SW480 (cell line): Measurements from ENCODE around the gene FGD1.

Experiments used
- DNase-seq: peaks from one replicate; pipeline ENCODE4 v3.0.0-alpha.2; 2016; ENCODE audit warnings: low spot score

Gene FGD1

DNA sequence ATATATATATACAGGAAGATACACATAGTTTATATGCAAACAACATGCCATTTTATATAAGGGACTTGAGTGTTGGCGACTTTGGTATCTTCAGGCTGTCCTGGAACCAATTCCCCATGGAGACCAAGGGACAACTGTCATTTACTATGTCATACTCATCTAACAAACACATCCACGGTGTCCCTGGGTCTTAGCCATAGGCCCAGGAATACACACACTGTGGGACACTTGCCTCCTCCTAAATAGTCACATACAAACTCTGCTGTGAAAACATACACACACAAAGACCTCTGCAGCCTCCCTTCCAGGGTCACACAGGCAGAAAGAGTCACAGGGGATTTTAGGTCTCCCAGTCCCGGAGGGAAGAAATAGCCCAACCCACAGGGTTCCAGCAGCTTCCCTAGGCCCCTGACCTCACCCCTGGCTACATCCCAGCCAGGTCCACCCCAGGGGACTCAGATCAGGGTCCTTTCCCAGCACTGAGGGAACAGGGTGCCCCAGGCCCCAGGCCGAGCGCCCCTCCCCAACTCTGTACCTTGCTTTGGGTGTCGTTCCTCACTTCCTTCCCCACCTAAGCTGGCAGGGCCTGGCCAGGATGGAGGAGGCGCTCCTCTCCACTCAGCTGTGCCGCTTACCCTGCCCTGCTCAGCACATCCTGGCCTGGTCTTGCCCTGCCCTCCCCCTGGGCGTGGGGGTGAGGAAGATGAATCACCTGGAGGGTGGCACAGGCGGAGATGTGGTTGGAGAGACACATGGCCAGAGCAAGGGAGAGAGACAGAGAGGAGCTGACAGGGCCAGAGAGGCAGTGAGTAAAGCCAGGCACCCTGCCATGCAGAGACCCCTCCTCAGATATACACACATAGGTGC, 21.8 kb downstream of the FGD1 start:
- peak; percentile 61 for DNase-seq

DNA sequence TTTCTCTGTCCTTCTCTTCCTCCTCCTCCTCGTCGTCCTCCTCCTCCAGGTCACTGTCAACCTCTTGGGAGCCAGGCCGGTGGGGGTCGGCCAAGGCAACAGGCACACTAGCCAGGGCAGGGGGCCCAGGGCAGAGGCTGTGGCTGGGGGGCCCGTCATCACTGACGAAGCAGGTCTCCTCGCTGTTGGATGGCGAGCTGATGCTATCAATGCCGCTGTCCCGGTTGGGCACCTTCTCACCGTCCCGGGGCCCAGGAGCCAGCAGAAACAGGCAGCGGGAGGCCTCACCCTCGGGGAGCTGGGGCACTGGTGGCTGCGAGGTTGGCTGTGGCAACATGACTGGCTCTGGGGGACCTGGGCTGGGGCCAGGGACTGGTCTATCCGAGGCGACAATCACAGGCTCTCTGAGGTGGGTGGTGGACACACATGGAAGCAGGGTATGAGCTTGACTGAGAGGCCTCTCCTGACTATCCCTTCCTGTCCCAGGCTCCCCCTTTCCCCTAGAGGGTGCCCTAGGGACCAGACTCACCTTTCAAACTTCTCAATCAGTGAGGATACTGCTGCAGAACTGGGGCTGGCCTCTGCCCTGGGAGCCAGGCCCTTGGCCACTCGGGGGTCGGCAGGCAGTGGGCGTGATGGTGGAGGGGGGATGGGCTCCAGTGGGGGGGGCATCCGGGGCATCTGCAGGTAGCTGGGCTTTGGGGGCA, 25.8 kb downstream of the FGD1 start:
- no peak for DNase-seq

DNA sequence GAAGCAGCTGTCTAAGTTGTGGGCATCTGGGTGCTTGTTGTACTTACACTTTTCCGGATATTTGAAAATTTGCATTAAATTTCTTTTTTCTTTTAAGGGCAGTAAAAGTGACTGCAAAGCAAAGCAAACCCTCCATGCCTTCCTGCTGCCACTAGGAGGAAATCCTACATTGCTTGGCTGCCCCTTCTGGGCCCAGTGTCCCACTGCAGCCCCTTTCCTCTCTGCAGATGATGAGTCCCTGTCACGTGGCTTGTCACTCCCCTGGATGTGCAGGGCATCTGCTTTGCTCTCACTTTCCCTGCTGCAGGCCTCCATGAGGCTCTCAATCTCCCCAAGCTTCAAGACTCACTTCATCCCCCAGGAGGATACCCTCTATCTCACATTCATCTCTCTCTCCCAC, 43.1 kb downstream of the FGD1 start:
- DNase-seq: peak; percentile 8

DNA sequence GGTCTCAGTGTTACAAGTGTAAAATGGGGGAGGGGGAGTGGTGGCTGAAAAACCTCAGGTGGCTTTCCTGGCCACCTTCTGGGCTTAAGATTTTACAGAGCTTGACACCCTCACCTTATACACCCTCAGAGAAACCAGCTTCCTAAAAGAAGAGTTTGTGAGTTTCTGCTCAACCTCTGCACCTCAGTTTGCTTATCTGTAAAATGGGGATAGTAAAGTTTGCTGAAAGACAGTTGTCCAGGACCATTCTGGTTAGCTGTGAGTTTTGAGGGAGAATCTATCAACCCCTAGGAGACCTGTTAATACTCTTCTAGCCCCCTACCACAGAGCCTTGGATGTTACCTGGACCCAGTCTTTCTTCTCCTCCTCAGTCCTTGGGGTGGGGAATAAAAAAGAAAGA, 46.1 kb downstream of the FGD1 start:
- DNase-seq: no peak

DNA sequence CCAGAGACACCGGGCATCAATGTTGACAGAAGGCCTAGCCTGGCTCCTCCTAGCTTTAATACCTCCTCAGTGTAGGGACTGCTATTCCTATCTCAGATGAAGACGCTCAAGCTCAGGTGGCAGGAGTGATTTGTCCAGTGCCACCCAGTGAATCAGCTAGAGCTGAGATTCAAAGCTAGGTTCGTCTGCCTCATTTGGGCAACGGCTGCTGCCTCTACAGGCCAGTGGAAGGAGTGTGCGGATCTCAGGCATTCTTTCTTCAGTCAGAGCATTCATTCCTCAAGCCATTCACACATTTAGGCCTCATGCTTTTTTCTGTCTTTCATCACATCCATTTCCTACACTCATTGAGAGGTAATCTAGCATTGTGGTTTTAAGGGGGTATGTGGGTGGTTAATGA, 48.6 kb downstream of the FGD1 start:
- DNase-seq: peak; percentile 4

DNA sequence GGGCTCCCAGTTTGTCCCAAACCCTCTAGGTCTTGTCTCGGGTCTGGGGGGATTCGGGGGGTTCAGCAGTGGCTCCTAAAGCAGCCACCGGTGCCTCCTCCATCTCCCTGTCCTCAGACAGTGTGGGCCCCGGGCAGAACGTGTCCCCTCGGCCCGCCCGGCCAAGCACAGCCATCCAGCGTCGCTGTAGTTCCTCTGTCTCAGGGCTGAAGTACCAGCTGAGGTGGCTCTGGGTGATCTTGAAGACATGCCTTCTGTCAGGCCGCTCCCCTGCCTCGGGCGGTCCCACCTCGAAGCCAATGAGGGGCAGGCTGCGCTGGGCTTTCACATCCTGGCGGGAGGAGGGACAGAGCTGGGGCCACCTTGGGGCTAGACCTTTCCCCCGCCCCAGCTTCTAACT, 50.0 kb downstream of the FGD1 start:
- no peak for DNase-seq

DNA sequence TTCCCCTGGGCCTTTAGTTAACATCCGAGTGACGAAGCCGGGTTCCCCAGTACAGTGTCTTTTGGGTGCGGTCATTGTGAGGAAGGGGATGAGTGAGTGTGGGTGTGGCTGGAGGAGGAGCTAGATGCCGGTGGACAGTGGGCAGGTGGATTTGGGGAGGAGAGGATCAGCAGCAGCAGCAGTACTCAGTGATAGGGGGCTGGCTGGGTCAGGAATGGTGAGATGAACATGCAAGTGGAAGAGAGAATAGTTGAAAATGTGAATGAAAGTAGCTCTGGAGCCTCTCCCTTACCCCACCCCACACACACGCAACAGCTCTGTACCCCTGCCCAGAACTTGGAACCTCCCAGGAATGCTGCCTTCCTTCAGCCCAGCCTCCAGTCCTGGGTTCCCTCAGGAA, 51.3 kb downstream of the FGD1 start:
- DNase-seq: no peak

DNA sequence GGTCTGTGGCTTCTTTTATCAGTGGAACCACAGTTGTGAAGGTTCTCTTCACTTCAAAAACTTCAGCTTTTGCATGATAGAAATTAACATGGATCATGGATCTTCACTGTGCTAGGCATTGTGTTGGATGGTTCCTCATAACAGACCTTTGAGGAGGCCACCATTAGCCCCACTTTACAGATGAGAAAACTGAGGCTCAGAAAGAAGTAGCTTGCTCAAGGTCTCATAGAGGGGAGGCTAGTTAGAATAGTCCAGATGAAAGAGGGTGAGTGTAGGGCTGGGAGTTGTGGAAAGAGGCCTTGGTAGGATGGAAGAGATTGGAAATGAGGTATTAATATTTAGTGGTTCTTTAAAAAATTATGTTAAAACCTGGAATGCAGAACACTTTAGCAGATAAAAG, 53.2 kb downstream of the FGD1 start:
- no peak for DNase-seq

DNA sequence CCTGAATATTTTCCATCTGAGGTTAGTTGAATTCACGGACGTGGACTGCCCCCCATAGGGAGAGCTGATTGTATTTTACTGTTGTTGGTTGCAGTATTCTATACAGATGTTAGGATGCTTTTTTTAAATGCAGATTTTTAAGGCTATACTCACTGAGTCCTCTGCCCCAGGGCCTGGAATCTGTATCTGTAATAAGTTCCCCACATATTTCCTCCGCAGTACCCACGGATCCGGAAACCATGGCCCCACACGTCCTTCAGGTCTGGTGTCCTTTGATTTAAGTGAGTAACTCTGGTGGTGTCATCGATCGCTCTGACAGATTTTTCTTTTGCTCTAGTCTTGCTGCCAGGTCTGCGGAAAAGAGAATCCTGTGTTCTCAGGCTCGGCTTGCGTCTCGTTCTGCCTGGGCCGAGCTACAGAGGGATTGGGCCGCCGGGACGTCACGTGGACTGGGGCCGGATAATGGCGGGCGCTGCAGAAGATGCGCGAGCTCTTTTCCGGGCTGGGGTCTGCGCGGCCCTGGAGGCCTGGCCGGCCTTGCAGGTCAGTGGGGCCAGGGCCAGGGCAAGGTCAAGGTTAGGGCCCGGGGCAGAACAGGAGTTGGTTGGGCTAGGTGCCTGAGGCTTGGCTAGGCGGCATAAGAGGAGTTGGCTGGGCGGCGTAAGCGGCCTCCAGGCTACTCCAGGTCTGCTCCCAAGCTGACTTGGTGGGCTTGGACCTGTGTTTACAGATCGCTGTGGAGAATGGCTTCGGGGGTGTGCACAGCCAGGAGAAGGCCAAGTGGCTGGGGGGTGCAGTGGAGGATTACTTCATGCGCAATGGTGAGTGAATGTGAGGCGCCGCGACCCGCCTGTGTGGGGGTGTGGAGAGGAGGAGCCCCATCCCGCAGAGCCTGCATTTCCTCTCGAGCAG, 55.8 kb downstream of the FGD1 start, which contains the start of gene TSR2:
Gene TSR2 (plus strand): TSS at position 445 of the 912 bp plus-strand sequence. CDS start 18 bp downstream, at position 463.
- peak; percentile 89 for DNase-seq

DNA sequence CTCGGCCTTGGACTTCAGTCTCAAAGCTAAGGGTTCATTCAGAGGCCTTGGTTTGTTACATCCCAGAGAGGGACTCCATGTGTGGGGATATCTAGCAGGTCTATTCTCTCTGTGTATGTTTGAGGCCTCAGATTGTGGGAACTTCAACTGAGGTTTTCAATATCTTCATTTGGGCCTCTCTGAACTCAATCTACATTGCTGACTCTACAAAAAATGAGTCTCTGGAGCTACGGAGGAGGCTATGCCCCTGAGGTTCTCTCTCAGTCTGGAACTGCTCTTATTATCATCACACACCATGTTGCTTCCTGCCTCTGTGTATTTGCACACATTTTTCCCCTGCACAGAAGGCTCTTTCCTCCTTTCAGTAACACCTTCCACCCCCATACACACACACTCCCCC, 60.9 kb downstream of the FGD1 start:
- no peak for DNase-seq

DNA sequence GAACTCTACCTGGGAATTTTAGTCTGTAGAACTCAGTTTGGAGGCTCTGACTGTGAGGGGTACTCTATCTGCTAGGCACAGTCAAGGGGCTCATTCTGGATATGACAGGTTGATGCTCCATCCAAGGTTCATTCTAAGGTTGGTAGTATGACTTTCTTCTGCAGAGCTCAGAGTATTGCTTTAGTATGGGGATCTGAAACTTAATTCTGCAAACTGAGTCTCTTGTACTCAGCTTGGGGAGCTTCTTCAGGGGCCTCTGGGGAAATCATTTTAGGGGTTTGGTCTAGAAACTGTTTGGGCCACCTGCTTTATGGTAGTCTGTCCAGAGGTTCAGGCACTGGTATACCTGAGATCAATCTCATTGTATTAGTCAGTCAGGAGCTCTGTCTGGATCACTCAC, 65.5 kb downstream of the FGD1 start:
- no peak for DNase-seq

DNA sequence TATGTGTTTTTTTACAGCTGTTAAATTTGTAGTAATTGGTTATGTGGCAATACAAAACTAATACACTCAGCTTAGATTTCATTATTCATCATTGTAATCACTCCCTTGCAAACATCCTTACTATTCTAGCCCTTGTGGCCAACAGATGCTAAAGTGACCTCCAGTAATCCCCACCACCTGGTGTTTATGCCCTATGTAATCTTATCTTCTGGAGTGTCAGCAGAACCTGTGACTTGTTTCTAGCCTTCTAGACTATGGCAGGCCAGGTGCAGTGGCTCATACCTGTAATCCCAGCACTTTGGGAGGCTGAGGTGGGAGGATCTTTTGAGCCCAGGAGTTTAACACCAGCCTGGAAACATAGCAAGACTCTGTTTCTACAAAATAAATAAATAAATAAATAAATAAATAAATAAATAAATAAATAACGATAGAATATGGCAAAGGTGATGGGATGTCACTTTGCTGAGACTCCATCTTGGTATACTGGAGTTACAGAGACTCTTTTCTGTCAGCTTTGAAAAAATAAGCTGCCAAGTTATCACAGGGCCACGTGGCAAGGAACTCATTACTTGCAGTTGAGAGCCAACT, 68.1 kb downstream of the FGD1 start:
- DNase-seq: no peak

DNA sequence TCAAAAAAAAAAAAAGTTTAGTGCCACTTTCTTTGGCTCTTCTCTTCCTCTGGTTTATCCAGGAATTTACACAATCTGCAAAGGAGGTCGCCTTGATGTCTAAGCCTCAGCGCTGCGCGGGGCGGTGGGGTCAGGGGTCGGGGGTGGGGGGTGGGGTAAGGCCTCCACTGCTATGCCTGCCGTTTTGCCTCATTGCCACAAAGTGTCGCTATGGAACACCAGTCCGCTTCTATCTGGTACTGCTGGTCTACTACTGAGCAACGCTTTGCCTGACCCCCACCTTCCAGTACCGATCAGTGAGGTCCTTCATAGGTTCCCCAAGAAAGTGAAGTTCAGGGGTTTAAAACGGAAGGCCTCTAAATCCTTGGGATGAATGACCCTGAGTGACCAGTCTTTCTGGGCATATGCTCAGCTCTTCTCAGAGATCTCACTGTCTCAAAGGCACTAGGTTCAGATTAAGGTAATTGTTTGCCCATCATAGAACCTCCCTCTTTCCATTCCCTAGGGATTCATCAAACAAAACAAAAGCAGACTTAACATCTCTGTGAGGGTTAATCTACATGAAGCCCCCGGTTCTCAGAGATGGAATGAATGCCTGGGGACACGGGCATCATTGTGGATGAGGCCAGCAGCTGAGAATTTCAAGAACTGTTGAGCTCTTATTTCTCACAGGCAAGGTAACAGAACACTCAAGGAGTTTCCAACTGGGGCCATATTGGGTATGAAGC, 72.7 kb downstream of the FGD1 start:
- no peak for DNase-seq

DNA sequence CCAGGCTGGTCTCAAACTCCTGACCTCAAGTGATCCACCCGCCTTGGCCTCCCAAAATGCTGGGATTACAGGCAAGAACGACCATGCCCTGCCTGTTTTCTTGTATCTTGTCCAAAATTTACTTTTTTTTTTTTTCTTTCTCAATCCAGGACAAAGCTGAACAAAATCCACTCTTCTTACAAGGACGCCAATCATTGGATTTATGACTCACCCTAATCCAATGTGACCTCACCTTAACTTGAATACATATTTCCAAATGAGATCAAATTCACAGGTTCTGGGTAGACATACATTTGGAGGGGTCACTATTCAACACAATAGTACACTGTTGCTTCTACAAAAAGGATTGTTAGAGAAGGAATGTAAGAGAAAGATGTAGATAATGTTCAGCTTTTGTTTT, 73.9 kb downstream of the FGD1 start:
- DNase-seq: no peak

DNA sequence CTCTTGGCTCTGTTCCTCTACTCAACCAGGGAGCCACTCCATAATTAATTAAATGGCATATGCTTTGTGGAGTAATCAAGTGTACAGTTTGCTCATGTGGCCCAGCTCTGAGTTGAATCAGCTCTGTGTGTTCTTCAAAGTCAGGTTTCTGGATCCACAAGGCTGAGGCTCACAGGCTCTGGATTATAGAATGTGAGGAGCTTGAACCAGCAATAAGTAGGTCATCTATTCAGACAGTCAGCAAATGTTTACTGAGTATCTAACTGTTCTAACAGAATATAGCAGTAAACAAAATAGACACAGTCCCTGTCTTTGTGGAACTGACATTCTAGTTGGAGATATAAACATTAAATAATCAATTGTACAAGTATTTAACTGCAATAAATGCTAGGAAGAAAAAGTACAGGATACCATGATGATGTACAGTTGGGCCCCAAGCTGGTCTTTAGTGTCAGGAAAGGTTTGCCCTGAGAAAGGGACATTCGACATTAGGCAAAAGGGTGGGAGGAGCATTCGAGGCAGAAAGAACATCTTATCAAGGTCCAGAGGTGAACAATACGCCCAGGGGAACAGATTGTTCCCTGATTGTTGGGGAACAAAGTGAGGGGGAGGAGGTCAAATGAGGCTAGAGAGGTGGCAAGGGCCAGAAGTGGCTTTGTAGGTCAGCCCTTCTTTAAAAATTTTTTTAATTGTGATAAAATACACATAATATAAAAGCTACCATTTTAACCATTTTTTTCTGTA, 76.3 kb downstream of the FGD1 start:
- DNase-seq: no peak

DNA sequence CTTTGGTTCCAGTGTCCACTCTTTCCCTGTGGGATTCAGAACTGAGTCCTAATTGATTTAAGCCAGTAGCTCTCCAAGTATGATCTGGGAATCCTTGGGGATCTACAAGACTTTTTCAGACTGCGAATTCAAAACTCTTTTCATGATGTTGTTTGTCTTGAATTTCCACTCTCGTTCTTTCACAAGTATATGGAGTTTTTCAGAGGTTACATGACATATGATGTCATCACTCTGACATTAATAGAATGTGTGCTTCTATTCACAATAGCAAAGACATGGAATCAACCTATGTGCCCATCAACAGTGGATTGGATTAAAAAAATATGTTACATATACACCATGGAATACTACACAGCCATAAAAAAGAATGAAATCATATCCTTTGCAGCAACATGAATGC, 79.1 kb downstream of the FGD1 start:
- DNase-seq: no peak

DNA sequence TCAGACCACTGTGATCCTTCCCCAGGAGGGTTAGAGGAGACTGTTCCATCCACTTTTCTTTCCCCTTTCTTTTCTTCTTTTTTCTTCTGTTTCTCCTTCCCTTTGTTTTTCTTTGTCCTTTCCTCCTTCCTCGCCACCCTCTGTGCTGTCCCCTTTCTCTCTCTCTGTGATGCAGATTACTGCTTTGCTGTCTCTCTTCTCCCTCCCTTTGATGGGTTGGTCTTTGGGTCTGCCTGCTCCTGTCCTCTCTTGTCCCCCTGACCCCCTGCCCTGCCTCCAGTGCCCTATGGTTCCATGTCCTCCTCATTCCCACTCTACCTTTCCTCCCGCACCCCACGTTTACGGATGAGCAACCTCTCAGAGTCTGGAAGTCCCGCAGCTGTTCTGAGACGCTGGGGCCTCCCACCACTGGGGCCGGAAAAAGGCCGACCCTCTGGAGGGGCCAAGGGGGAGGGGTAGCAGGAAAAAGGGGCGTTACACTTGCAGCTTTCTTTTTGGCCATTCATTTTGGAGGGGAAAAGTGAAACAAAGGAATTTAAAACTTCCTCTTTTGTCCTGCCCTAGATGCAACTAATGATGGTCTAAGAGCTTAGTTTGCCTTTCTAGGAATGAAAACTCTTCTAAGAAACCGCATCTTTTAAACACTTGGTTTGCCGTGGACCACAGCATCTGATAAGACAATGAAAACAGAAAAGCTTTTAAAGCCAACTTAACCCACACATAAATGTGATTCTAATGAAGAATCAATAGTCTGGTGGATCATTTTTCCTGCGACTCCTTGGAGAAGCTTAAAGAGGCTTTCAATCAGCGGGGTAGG, 80.3 kb downstream of the FGD1 start:
- DNase-seq: no peak

DNA sequence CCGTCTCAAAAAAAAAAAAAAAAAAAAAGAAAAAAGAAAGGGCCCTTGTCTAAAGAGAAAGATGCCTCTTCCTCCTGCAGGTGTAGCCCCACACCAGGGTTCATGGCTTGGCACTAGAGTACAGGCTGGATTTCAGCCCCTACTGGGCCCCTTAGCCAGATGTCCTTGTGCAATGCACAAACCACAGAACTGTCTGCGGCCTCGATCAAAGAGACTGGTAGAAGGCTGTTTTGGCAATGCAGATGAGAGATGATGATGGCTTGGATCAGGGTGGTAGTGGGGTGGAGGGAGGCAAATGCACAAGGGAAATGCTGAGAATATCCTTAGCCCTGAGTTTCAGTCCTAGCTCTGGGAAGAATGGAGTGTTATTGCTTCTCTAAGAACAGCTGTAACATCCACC, 82.3 kb downstream of the FGD1 start:
- peak; percentile 42 for DNase-seq

DNA sequence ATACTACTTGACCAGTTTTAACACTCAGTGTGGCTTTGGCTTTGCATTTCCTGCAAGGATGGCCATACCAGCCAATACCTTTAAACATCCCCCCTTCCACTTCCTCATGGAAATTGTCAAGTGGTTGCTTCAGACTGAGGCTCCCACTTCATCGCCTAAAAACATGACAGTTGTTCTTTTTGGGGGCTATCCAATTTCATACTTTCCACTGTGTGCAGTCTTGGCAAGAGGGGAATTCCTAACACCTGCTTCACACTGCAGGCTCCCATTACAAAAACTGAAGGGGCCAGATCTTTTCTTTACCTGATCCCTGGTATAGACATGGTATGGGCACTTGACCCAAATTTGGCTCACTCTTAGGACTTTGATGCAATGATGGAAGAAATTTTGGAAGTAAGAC, 84.3 kb downstream of the FGD1 start:
- DNase-seq: no peak

DNA sequence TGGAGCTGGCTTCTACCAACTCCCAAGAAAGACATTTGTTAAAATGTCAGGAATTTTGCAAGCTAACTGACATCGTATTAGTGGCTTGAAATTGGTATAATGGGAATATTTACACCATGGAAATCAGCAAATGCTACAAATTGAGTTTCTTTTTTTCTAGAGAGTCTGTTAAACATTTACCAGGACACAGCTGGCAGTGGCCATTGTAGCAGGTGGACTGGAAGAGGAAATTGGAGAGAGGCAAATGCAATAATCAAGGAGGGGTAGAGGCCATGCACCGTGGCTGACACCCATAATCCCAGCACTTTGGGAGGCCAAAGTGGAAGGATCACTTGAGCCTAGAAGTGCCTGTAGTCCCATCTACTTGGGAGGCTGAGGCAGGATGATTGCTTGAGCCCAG, 88.8 kb downstream of the FGD1 start:
- DNase-seq: no peak
